Omental fat pad (tissue), 4 donors: ENCODE data around the gene SULF2. TPM values are rescaled to one million over a fixed set of nuclear protein-coding genes. Genes with fewer than 3 reads are reported as not detected.

Source experiments
- ATAC-seq: fragments of 150-250 bp; one replicate; pipeline ENCODE4 v1.9.1; 2016; ENCODE audit warnings: mild to moderate bottlenecking, moderate library complexity; ENCODE audit not compliant: low FRiP score
- DNase-seq: peaks from one replicate; pipeline ENCODE4 v3.0.0-alpha.2; 2019; ENCODE audit warnings: low spot score
- CTCF ChIP-seq, 3 donors: fragments of 450-650 bp; IDR thresholded peaks; one replicate each; pipeline ENCODE4 v1.5.1; 2016 to 2017; ENCODE audit warnings: antibody characterized with exemption in 3 of 3, mild to moderate bottlenecking in 3 of 3, moderate library complexity in 2 of 3
- small RNA-seq: library from RNA; depleted of rRNA; stranded (forward); fragments of <200 nt; gene quantifications from one replicate; pipeline ENCODE3, GENCODE V24; 2016
- total RNA-seq, 4 donors: library from RNA; depleted of rRNA; stranded (reverse); fragments of >200 nt; gene quantifications; one replicate each; pipeline ENCODE4 v1.1.0, GENCODE V29; 2016

SULF2 gene
- total RNA-seq, 4 donors from 2014 or later: 51.8 to 100 (median 68.1) TPM

DNA sequence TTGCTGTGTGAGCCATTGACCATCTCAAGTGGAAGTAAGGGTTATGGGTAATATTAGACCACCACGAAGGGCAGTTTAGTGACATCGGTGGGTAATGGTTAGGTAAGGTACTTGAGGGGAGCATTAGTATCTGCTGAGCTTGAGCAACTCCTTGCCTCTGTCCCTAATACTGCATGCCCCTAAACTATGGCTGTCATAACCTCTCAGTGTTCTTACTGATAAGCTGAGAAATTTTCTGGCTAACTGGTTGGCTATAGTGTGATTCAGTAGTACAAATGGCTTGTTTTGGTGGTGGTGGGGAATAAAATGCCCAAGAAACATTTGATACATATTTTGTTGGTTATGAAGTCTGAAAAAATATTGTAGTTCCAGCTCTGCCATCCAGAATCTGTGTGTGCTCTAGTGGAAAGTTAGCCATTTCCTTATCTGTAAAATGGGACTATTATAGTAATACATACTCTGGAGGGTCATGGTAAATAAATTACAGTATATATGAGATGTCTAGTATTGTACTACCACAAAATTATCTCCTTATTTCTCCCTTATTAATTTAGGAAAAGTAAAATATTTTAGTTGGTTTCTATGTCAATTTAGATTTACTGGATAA, 170.5 kb downstream of the SULF2 start:
- no peak for DNase-seq
- ATAC-seq: no peak
- TF ChIP-seq CTCF (IDR thresholded peaks at IDR 0.05): no peak

GRCh38 chr20:47612670-47613069, 172.6 kb downstream of the SULF2 start:
- ATAC-seq: no peak

DNA sequence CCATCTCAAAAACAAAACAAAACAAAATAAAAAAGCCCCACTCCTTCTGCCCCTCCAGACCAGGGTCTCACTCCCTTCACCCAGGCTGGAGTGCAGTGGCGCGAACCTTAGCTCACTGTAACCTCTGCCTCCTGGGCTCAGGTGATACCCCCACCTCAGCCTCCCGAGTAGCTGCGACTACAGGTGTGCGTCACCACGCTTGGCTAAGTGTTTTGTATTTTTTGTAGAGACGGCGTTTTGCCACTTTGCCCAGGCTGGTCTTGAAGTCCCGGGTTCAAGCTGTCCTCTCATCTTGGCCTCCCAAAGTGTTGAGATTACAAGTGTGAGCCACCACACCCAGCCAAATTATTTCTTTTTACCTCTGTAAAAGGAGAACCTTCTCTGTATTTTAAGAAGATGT, 173.5 kb downstream of the SULF2 start:
- ATAC-seq (no peak), DNase-seq (no peak)
- TF ChIP-seq CTCF (IDR thresholded peaks at IDR 0.05): no peak

More at GRCh38 chr20:47612670-47613069, 172.6 kb downstream of the SULF2 start:
- no peak for DNase-seq
- no peak for TF ChIP-seq CTCF (IDR thresholded peaks at IDR 0.05)

DNA sequence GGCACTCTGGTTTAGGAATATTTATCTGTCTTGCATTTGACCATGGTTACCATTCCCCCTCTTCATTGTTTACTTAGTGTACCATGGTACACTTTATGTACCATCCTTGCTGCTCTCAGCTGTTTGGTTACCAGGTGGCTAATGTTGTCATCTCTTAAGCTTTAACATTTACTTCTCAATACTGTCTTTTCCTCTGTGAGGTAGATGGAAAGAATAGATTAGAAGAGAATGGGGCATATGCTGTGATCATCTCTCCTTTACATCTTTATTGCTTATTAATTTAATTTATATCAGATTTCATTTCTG, 174.4 kb downstream of the SULF2 start:
- DNase-seq (no peak), ATAC-seq (no peak)
- no peak for TF ChIP-seq CTCF (IDR thresholded peaks at IDR 0.05)

DNA sequence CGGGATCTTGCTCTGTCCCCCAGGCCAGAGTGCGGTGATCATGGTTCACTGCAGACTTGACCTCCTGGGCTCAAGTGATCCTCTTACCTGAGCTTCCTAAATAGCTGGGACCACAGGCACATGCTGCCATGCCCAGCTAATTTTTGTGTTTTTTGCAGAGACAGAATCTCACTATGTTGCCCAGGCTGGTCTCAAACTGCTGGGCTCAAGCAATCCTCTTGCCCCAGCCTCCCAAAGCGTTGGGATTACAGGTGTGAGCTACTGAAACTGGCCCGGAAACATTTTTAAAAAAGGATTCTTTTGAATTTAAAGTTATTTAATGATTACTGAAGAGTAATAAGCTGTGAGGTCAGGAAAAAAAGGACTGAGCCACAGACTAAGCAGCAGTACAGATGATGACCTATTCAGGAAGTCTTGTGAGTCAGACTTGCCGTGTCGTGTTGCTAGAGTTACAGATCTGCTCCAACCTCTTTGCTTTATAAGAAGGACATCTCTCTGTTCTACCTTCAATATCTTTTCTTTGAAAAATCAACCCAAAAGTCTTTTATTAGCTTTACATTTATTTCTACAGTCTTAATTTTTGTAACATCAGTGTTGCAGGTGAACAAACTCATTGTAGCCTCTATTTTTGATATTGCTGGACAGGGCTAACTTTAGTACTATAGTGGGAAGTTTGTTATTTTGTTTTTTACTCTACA, 174.9 kb downstream of the SULF2 start:
- DNase-seq (peak; percentile 49), ATAC-seq (no peak)

DNA sequence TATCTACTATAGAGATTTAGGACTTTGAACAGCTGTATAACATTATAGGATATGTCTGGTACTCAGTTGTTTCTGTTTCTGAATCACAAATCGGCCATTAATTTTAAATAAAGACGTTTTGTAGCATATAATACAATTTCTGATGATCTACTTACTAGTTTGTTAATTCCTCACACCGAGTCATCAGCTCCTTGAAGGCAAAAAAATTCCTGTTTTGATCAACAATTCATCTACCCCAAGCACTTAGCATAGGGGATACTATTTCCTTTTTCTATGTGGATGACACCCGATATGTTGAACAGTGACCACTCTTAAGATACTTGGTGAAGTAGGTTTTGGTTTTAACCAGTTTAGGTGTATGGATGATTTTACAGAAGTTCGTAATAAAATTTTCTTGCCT, 176.3 kb downstream of the SULF2 start:
- ATAC-seq (no peak), DNase-seq (no peak)
- no peak for TF ChIP-seq CTCF (IDR thresholded peaks at IDR 0.05)

More for the DNA sequence above, 174.9 kb downstream of the SULF2 start:
- no peak for TF ChIP-seq CTCF (IDR thresholded peaks at IDR 0.05)

Small RNA genes lying within 50 kb of the gene (small RNA-seq; reads per million reads assigned to genes)
- gene RNU7-173P: not detected
